Right forelimb (tissue), 1 donor: ENCODE results near the gene SRPK2.
"Not testable (repeated sequence)": the region's sequence is repeated elsewhere in the genome, so short reads cannot be mapped to it uniquely, and the experiment has no call there.

ENCODE experiments used
- DNase-seq: peaks from one replicate; pipeline ENCODE4 v3.0.0-alpha.2; 2018

SRPK2 gene

GRCh38 chr7:105336009-105336408, 52.7 kb downstream of the SRPK2 start:
- DNase-seq, result no peak

GRCh38 chr7:105332661-105333060, 56.1 kb downstream of the SRPK2 start:
- DNase-seq, result not testable (repeated sequence)

GRCh38 chr7:105330526-105330925, 58.2 kb downstream of the SRPK2 start:
- no peak for DNase-seq

- no peak for DNase-seq
These were observed 61.5 kb downstream of the SRPK2 start for GRCh38 chr7:105327201-105327600.

- no peak for DNase-seq
These were observed 63.4 kb downstream of the SRPK2 start for GRCh38 chr7:105325216-105325904.

- DNase-seq, result not testable (repeated sequence)
These were observed 64.1 kb downstream of the SRPK2 start for GRCh38 chr7:105324606-105325005.

GRCh38 chr7:105323366-105323765, 65.4 kb downstream of the SRPK2 start:
- DNase-seq, result no peak

- DNase-seq, result peak; percentile 60
These were observed 66.0 kb downstream of the SRPK2 start for GRCh38 chr7:105322655-105323277.

GRCh38 chr7:105321754-105322455, 66.8 kb downstream of the SRPK2 start:
- no peak for DNase-seq

GRCh38 chr7:105320896-105321295, 67.8 kb downstream of the SRPK2 start:
- DNase-seq, result no peak

- DNase-seq, result no peak
These were observed 69.1 kb downstream of the SRPK2 start for GRCh38 chr7:105319578-105319977.

- no peak for DNase-seq
These were observed 72.0 kb downstream of the SRPK2 start for GRCh38 chr7:105316578-105317344.

GRCh38 chr7:105315357-105315756, 73.4 kb downstream of the SRPK2 start:
- DNase-seq, result no peak

GRCh38 chr7:105309235-105310169, 79.2 kb downstream of the SRPK2 start:
- DNase-seq, result no peak

- no peak for DNase-seq
These were observed 81.5 kb downstream of the SRPK2 start for GRCh38 chr7:105307163-105307672.

GRCh38 chr7:105306298-105306748, 82.4 kb downstream of the SRPK2 start:
- no peak for DNase-seq

- no peak for DNase-seq
These were observed 83.1 kb downstream of the SRPK2 start for GRCh38 chr7:105305633-105306032.

GRCh38 chr7:105304040-105304895, 84.5 kb downstream of the SRPK2 start:
- no peak for DNase-seq

GRCh38 chr7:105300587-105300986, 88.1 kb downstream of the SRPK2 start:
- not testable (repeated sequence) for DNase-seq

- no peak for DNase-seq
These were observed 90.3 kb downstream of the SRPK2 start for GRCh38 chr7:105298439-105298894.

- no peak for DNase-seq
These were observed 90.7 kb downstream of the SRPK2 start for GRCh38 chr7:105297985-105298384.
